ENCODE data around the gene NANOS2.

GRCh38 chr19:45878043-45878794, 36.4 kb downstream of the NANOS2 start:
- TF ChIP-seq REST (IDR thresholded peaks at IDR 0.05) (peak; percentile 86), FOXA1 (IDR thresholded peaks at IDR 0.05) (peak; percentile 97)
